ENCODE results near the gene PTPRT. TPM values are rescaled to one million over a fixed set of nuclear protein-coding genes. Genes with fewer than 3 reads are reported as not detected.

PTPRT gene
- total RNA-seq, 1 experiment from 2014 or later, result 0.13 TPM

- H3K4me1 Mint-ChIP-seq, result no peaks in the 10 kb centered on the region
- Histone ChIP-seq H4K8ac (replicated peaks; ENCODE audit: insufficient read length, low read depth, low read length) (no peak overlapping the region), H2BK20ac (ENCODE audit: low read depth, low read length, poor library complexity, severe bottlenecking) (no peak overlapping the region), H3K4me1 (ENCODE audit: insufficient read depth, low read length) (no peaks in the 10 kb centered on the region), H3K79me2 (ENCODE audit: insufficient read depth, low read length) (no peaks in the 10 kb centered on the region), H2BK12ac (ENCODE audit: insufficient read length, low read depth, low read length) (no peak overlapping the region), H3K9me3 (ENCODE audit: control insufficient read depth, low read depth, low read length) (no peaks in the 10 kb centered on the region), H4K5ac (ENCODE audit: insufficient read length, low read depth, low read length) (no peak overlapping the region), H3K23ac (ENCODE audit: insufficient read length, low read depth, low read length) (no peak overlapping the region), H3K9ac (ENCODE audit: extremely low read depth, insufficient read length, low read length) (no peak overlapping the region), H2BK120ac (ENCODE audit: low read depth, low read length, poor library complexity, severe bottlenecking) (no peak overlapping the region), H2AK5ac (ENCODE audit: insufficient read length, low read length) (no peak overlapping the region), H3K79me1 (ENCODE audit: insufficient read depth, low read depth, low read length, poor library complexity, severe bottlenecking) (no peaks in the 10 kb centered on the region), H4K20me1 (ENCODE audit: control insufficient read depth, insufficient read depth, insufficient read length) (no peaks in the 10 kb centered on the region), H3K27ac (ENCODE audit: insufficient read length, low read depth, low read length) (no peak overlapping the region), H3T11ph (ENCODE audit: low read length) (no peak overlapping the region), H3K4ac (ENCODE audit: low read depth, low read length) (no peak overlapping the region), H3K27me3 (ENCODE audit: insufficient read depth, low read length) (no peaks in the 10 kb centered on the region), H3K23me2 (ENCODE audit: insufficient read length, low read depth, low read length, poor library complexity, severe bottlenecking) (no peaks in the 10 kb centered on the region), H2BK15ac (ENCODE audit: low read depth, low read length) (no peak overlapping the region), H3K4me2 (ENCODE audit: insufficient read depth, insufficient read length, low read length) (no peak overlapping the region), H3K18ac (ENCODE audit: insufficient read length, low read depth, low read length) (no peak overlapping the region), H3K14ac (ENCODE audit: insufficient read depth, low read length) (no peak overlapping the region), H2BK5ac (ENCODE audit: insufficient read length, low read length) (no peak overlapping the region), H4K91ac (ENCODE audit: insufficient read length, low read depth, low read length) (no peak overlapping the region), H3K56ac (ENCODE audit: insufficient read length, low read depth, low read length) (no peak overlapping the region), H2AFZ (ENCODE audit: low read length) (no peak overlapping the region)
- no peak for DNase-seq
- H3K36me3 Mint-ChIP-seq (ENCODE audit: insufficient read depth in 1 of 3, low read depth in 3 of 3), result no peaks in the 10 kb centered on the region
- H3K27ac Mint-ChIP-seq, result no peak overlapping the region
- WGBS (ENCODE audit: extremely low coverage, insufficient read length, low lambda C conversion rate), result no CpG with 5 or more reads among the region's 4 CpGs
- H3K9me3 Mint-ChIP-seq, result no peaks in the 10 kb centered on the region; a peak in 1 of 5 replicates
- H3K27me3 Mint-ChIP-seq (ENCODE audit: low read depth), result peaks cover 12% of the 10 kb centered on the region
- TF ChIP-seq, protein P1, sequence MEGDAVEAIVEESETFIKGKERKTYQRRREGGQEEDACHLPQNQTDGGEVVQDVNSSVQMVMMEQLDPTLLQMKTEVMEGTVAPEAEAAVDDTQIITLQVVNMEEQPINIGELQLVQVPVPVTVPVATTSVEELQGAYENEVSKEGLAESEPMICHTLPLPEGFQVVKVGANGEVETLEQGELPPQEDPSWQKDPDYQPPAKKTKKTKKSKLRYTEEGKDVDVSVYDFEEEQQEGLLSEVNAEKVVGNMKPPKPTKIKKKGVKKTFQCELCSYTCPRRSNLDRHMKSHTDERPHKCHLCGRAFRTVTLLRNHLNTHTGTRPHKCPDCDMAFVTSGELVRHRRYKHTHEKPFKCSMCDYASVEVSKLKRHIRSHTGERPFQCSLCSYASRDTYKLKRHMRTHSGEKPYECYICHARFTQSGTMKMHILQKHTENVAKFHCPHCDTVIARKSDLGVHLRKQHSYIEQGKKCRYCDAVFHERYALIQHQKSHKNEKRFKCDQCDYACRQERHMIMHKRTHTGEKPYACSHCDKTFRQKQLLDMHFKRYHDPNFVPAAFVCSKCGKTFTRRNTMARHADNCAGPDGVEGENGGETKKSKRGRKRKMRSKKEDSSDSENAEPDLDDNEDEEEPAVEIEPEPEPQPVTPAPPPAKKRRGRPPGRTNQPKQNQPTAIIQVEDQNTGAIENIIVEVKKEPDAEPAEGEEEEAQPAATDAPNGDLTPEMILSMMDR (conservative IDR thresholded peaks at IDR 0.05), result no peak
- no peak overlapping the region for H3K4me3 Mint-ChIP-seq
Measured at GRCh38 chr20:43155366-43156100, 34.2 kb downstream of the PTPRT start.
